Liver (tissue), 9 donors: ENCODE data around the gene AVEN. TPM values are rescaled to one million over a fixed set of nuclear protein-coding genes. Genes with fewer than 3 reads are reported as not detected.

Source experiments
- DNase-seq: peaks from one replicate; pipeline ENCODE4 v3.0.0-alpha.2; 2017; ENCODE audit warnings: low spot score
- H3K27ac ChIP-seq, 2 donors: one replicate each; pipeline ENCODE4 v1.7.0; 2013; ENCODE audit warnings: inconsistent platforms in 2 of 2, low read length in 2 of 2, control low read depth in 1 of 2, low read depth in 1 of 2, mild to moderate bottlenecking in 1 of 2
- H3K27me3 ChIP-seq, 4 donors: one replicate each; pipeline versions ENCODE4 v1.6.1 to v1.7.0; 2013; ENCODE audit warnings: low read length in 3 of 4, inconsistent platforms in 1 of 4, mild to moderate bottlenecking in 1 of 4, moderate library complexity in 1 of 4; ENCODE audit not compliant: control insufficient read depth in 4 of 4, insufficient read depth in 4 of 4
- H3K36me3 ChIP-seq, 4 donors: one replicate each; pipeline versions ENCODE4 v1.6.1 to v1.7.0; 2013; ENCODE audit warnings: low read length in 3 of 4, mild to moderate bottlenecking in 3 of 4, low read depth in 1 of 4, moderate library complexity in 1 of 4; ENCODE audit not compliant: control insufficient read depth in 4 of 4, insufficient read depth in 3 of 4
- H3K4me1 ChIP-seq, 4 donors: one replicate each; pipeline versions ENCODE4 v1.6.1 to v1.7.0; 2013; ENCODE audit warnings: low read length in 3 of 4, mild to moderate bottlenecking in 3 of 4, moderate library complexity in 1 of 4; ENCODE audit not compliant: control insufficient read depth in 4 of 4, insufficient read depth in 4 of 4
- H3K4me3 ChIP-seq, 3 donors: one replicate each; pipeline versions ENCODE4 v1.6.1 to v1.7.0; 2013; ENCODE audit warnings: low read length in 3 of 3, control low read depth in 1 of 3, low read depth in 1 of 3, mild to moderate bottlenecking in 1 of 3
- H3K9ac ChIP-seq, 2 donors: one replicate each; pipeline ENCODE4 v1.7.0; 2013; ENCODE audit warnings: low read length in 2 of 2, mild to moderate bottlenecking in 2 of 2, moderate library complexity in 2 of 2, control low read depth in 1 of 2, low read depth in 1 of 2
- H3K9me3 ChIP-seq, 4 donors: one replicate each; pipeline versions ENCODE4 v1.6.1 to v1.7.0; 2013; ENCODE audit warnings: low read length in 3 of 4; ENCODE audit not compliant: control insufficient read depth in 4 of 4
- EGR1 ChIP-seq, 2 donors: IDR thresholded peaks; 2 replicates each; pipeline ENCODE4 v1.6.1; 2016 to 2018; ENCODE audit warnings: antibody characterized with exemption in 2 of 2, low read depth in 2 of 2
- FOXA1 ChIP-seq: IDR thresholded peaks from 2 replicates; pipeline ENCODE4 v1.6.1; 2016; ENCODE audit warnings: antibody characterized with exemption
- FOXA2 ChIP-seq: IDR thresholded peaks from 2 replicates; pipeline ENCODE4 v1.6.1; 2016; ENCODE audit warnings: antibody characterized with exemption
- GABPA ChIP-seq, 2 donors: IDR thresholded peaks in 1 of 2; conservative IDR thresholded peaks in 1 of 2; 2 replicates each; pipeline ENCODE4 v1.6.1; 2016; ENCODE audit warnings: antibody characterized with exemption in 2 of 2, mild to moderate bottlenecking in 1 of 2, moderate library complexity in 1 of 2
- HNF4A ChIP-seq, 2 donors: conservative IDR thresholded peaks; 2 replicates each; pipeline ENCODE4 v1.6.1; 2016; ENCODE audit warnings: antibody characterized with exemption in 2 of 2, mild to moderate bottlenecking in 2 of 2
- HNF4G ChIP-seq: IDR thresholded peaks from 2 replicates; pipeline ENCODE4 v1.6.1; 2016; ENCODE audit warnings: antibody characterized with exemption
- NR2F2 ChIP-seq: IDR thresholded peaks from 2 replicates; pipeline ENCODE4 v1.6.1; 2016; ENCODE audit warnings: antibody characterized with exemption
- RAD21 ChIP-seq, 2 donors: IDR thresholded peaks; 2 replicates each; pipeline ENCODE4 v1.6.1; 2016; ENCODE audit warnings: antibody characterized with exemption in 2 of 2, mild to moderate bottlenecking in 2 of 2
- RXRA ChIP-seq, 2 donors: IDR thresholded peaks; 2 replicates each; pipeline ENCODE4 v1.6.1; 2017 to 2018; ENCODE audit warnings: antibody characterized with exemption in 2 of 2, mild to moderate bottlenecking in 1 of 2
- SP1 ChIP-seq: IDR thresholded peaks from 2 replicates; pipeline ENCODE4 v1.6.1; 2018; ENCODE audit warnings: antibody characterized with exemption, mild to moderate bottlenecking
- TAF1 ChIP-seq: conservative IDR thresholded peaks from 2 replicates; pipeline ENCODE4 v1.6.1; 2016; ENCODE audit warnings: antibody characterized with exemption, mild to moderate bottlenecking
- YY1 ChIP-seq: IDR thresholded peaks from 2 replicates; pipeline ENCODE4 v1.6.1; 2016; ENCODE audit warnings: antibody characterized with exemption, mild to moderate bottlenecking
- WGBS: extraction: QIAGEN DNeasy Blood & Tissue Kit; methylation state at CpG from one replicate; pipeline ENCODE4 v1.1.7; 2013; 5-methylcytosine and 5-hydroxymethylcytosine counted together
- polyA plus RNA-seq, 2 donors: library from polyadenylated mRNA; stranded (reverse) in 1 of 2; unstranded in 1 of 2; fragments of 200-250 nt in 1 of 2; fragments of >200 nt in 1 of 2; fragmentation: Nextera tagmentation in 1 of 2; extraction: Ambion mirVana in 1 of 2; gene quantifications; one replicate each; pipeline versions ENCODE4 v1.2.1 to v1.2.3, GENCODE V29; 2013 to 2015
- total RNA-seq, 2 donors: library from RNA; depleted of rRNA; stranded (reverse); fragments of >200 nt; gene quantifications; one replicate each; pipeline ENCODE4 v1.2.3, GENCODE V29; 2014
- TF ChIP-seq, protein P1 (sequence below): fragments of 150-350 bp; IDR thresholded peaks from 2 replicates; pipeline ENCODE4 v1.5.1; 2017; ENCODE audit warnings: improper control_type of control experiment, low read depth, low read length; ENCODE audit not compliant: missing input control
- TF ChIP-seq, protein P2 (sequence below): IDR thresholded peaks from 2 replicates; pipeline ENCODE4 v1.6.1; 2016; ENCODE audit warnings: antibody characterized with exemption
- TF ChIP-seq, protein P3 (sequence below): IDR thresholded peaks from 2 replicates; pipeline ENCODE4 v1.6.1; 2016; ENCODE audit warnings: antibody characterized with exemption
- TF ChIP-seq, protein P4 (sequence below): IDR thresholded peaks from 2 replicates; pipeline ENCODE4 v1.6.1; 2016; ENCODE audit warnings: antibody characterized with exemption, mild to moderate bottlenecking
- donor health status: healthy.
- donor health status: healthy.
- donor health status: healthy.
- donor health status: healthy.
- donor health status: healthy.

AVEN gene
- total and polyA plus RNA-seq, 4 donors = 5.3 to 12.4 (median 7.0) TPM

DNA sequence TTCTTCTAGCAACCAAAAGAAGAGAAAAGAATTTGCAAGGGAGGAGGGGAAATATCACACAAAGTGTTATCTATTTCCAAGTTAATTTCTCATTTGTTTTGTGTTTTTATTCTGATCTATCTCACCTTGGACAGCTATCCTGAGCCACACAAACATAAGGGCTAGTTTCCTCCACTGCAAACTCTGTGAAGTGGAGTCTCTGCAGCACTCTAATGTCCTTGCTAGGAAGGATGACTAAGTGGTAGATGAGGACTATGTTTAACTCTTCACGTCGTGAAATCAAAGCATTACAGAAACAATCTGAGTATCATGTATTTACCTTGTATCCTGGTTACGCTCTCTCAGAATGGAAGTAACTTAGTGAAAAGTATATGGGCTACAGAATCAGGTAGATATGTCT is 104.6 kb downstream of the AVEN start:
- Histone ChIP-seq H3K4me3 (no peak overlapping the region), H3K36me3 (no peaks in the 10 kb centered on the region), H3K27ac (no peak overlapping the region), H3K9me3 (no peaks in the 10 kb centered on the region), H3K27me3 (no peaks in the 10 kb centered on the region), H3K9ac (no peak overlapping the region), H3K4me1 (no peaks in the 10 kb centered on the region)
- DNase-seq = no peak
- TF ChIP-seq, protein P1, sequence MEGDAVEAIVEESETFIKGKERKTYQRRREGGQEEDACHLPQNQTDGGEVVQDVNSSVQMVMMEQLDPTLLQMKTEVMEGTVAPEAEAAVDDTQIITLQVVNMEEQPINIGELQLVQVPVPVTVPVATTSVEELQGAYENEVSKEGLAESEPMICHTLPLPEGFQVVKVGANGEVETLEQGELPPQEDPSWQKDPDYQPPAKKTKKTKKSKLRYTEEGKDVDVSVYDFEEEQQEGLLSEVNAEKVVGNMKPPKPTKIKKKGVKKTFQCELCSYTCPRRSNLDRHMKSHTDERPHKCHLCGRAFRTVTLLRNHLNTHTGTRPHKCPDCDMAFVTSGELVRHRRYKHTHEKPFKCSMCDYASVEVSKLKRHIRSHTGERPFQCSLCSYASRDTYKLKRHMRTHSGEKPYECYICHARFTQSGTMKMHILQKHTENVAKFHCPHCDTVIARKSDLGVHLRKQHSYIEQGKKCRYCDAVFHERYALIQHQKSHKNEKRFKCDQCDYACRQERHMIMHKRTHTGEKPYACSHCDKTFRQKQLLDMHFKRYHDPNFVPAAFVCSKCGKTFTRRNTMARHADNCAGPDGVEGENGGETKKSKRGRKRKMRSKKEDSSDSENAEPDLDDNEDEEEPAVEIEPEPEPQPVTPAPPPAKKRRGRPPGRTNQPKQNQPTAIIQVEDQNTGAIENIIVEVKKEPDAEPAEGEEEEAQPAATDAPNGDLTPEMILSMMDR = no peak
- TF ChIP-seq GABPA (IDR thresholded peaks at IDR 0.05 in 1 of 2, conservative IDR thresholded peaks at IDR 0.05 in 1 of 2) = no peak
- TF ChIP-seq FOXA2 = no peak
- TF ChIP-seq, protein P2, sequence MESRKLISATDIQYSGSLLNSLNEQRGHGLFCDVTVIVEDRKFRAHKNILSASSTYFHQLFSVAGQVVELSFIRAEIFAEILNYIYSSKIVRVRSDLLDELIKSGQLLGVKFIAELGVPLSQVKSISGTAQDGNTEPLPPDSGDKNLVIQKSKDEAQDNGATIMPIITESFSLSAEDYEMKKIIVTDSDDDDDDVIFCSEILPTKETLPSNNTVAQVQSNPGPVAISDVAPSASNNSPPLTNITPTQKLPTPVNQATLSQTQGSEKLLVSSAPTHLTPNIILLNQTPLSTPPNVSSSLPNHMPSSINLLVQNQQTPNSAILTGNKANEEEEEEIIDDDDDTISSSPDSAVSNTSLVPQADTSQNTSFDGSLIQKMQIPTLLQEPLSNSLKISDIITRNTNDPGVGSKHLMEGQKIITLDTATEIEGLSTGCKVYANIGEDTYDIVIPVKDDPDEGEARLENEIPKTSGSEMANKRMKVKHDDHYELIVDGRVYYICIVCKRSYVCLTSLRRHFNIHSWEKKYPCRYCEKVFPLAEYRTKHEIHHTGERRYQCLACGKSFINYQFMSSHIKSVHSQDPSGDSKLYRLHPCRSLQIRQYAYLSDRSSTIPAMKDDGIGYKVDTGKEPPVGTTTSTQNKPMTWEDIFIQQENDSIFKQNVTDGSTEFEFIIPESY = no peak
- no peak for TF ChIP-seq RXRA (IDR thresholded peaks at IDR 0.05)
- no peak for TF ChIP-seq TAF1
- TF ChIP-seq, protein P3, sequence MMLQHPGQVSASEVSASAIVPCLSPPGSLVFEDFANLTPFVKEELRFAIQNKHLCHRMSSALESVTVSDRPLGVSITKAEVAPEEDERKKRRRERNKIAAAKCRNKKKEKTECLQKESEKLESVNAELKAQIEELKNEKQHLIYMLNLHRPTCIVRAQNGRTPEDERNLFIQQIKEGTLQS = no peak
- no peak for TF ChIP-seq HNF4A (conservative IDR thresholded peaks at IDR 0.05)
- no peak for TF ChIP-seq YY1
- no peak for TF ChIP-seq HNF4G
- TF ChIP-seq, protein P4, sequence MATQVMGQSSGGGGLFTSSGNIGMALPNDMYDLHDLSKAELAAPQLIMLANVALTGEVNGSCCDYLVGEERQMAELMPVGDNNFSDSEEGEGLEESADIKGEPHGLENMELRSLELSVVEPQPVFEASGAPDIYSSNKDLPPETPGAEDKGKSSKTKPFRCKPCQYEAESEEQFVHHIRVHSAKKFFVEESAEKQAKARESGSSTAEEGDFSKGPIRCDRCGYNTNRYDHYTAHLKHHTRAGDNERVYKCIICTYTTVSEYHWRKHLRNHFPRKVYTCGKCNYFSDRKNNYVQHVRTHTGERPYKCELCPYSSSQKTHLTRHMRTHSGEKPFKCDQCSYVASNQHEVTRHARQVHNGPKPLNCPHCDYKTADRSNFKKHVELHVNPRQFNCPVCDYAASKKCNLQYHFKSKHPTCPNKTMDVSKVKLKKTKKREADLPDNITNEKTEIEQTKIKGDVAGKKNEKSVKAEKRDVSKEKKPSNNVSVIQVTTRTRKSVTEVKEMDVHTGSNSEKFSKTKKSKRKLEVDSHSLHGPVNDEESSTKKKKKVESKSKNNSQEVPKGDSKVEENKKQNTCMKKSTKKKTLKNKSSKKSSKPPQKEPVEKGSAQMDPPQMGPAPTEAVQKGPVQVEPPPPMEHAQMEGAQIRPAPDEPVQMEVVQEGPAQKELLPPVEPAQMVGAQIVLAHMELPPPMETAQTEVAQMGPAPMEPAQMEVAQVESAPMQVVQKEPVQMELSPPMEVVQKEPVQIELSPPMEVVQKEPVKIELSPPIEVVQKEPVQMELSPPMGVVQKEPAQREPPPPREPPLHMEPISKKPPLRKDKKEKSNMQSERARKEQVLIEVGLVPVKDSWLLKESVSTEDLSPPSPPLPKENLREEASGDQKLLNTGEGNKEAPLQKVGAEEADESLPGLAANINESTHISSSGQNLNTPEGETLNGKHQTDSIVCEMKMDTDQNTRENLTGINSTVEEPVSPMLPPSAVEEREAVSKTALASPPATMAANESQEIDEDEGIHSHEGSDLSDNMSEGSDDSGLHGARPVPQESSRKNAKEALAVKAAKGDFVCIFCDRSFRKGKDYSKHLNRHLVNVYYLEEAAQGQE = no peak
- TF ChIP-seq RAD21 (IDR thresholded peaks at IDR 0.05) = no peak
- TF ChIP-seq NR2F2 = no peak
- TF ChIP-seq EGR1 (IDR thresholded peaks at IDR 0.05; ENCODE audit: low read depth in 2 of 2) = no peak
- no peak for TF ChIP-seq FOXA1
- TF ChIP-seq SP1 = no peak
- WGBS = 92% methylated on average over 3 of the region's 3 CpGs

DNA sequence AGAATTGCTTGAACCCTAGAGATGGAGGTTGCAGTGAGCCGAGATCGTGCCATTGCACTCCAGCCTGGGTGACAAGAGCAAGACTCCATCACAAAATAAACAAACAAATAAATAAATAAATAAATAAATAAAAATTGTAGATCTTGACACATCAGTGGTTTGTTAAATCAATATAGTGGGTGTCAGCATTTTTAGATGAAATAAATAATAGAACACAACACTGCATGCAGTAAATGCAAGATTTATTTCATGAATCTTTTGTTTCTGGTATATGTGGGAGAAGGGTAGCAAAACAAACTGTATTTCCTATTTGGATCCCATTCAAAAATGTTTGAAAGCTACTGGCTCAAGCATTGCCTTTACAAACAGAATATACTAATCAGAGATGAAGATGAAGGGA is 106.3 kb downstream of the AVEN start:
- no peaks in the 10 kb centered on the region for H3K4me1 ChIP-seq
- TF ChIP-seq, protein P3 = no peak
- no peak for TF ChIP-seq FOXA2
- TF ChIP-seq, protein P4 = no peak
- TF ChIP-seq, protein P1 = no peak
- no peaks in the 10 kb centered on the region for H3K36me3 ChIP-seq
- no peak overlapping the region for H3K9ac ChIP-seq
- H3K27me3 ChIP-seq = no peaks in the 10 kb centered on the region
- no peaks in the 10 kb centered on the region for H3K9me3 ChIP-seq
- no peak for DNase-seq
- 98% methylated on average over 2 of the region's 2 CpGs for WGBS
- H3K4me3 ChIP-seq = no peak overlapping the region
- no peak overlapping the region for H3K27ac ChIP-seq
